BLaER1 treated with 17β-estradiol and CSF1 and Interleukin-3, amounts not matched to agents 10 nM and 100 nM (cell line): ENCODE measurements around the gene COL25A1.
A peak's percentile ranks its signal among the peaks of the same experiment; 100 is the strongest.

Experiments used
- H3K27ac ChIP-seq, 11 experiments: shearing (Covaris generic); formaldehyde crosslinking; 2 replicates each; pipeline ENCODE4 v1.8.1; 2022
- H3K27me3 ChIP-seq, 11 experiments: shearing (Covaris generic); formaldehyde crosslinking; 2 replicates each; pipeline ENCODE4 v1.8.1; 2022
- H3K36me3 ChIP-seq, 11 experiments: shearing (Covaris generic); formaldehyde crosslinking; 2 replicates each; pipeline ENCODE4 v1.8.1; 2022
- H3K4me1 ChIP-seq, 10 experiments: shearing (Covaris generic); formaldehyde crosslinking; 2 replicates each; pipeline ENCODE4 v1.8.1; 2022
- H3K4me2 ChIP-seq, 11 experiments: shearing (Covaris generic); formaldehyde crosslinking; 2 replicates each; pipeline ENCODE4 v1.8.1; 2022
- H3K4me3 ChIP-seq, 10 experiments: shearing (Covaris generic); formaldehyde crosslinking; 2 replicates each; pipeline ENCODE4 v1.8.1; 2022
- H3K9ac ChIP-seq, 11 experiments: shearing (Covaris generic); formaldehyde crosslinking; 2 replicates each; pipeline ENCODE4 v1.8.1; 2022
- H3K9me3 ChIP-seq, 11 experiments: shearing (Covaris generic); formaldehyde crosslinking; replicated peaks in 1 of 11; 2 replicates each; pipeline ENCODE4 v1.8.1; 2022
- H4K20me1 ChIP-seq, 11 experiments: shearing (Covaris generic); formaldehyde crosslinking; 2 replicates each; pipeline ENCODE4 v1.8.1; 2022
- Cebpa-rat ChIP-seq, 11 experiments: shearing (Covaris generic); IDR thresholded peaks; 2 replicates each; pipeline ENCODE4 v1.8.1; 2022

COL25A1 gene

GRCh38 chr4:109319684-109320083 lies 17.2 kb upstream of the COL25A1 start:
- no peak for TF ChIP-seq Cebpa-rat (IDR thresholded peaks at IDR 0.05)
- Histone ChIP-seq H3K9ac (no peak overlapping the region), H4K20me1 (no peaks in the 10 kb centered on the region), H3K4me3 (no peak overlapping the region), H3K4me2 (peak overlapping the region in 2 of 11 experiments; percentile 44 to 52; a peak in 3 of 22 replicates), H3K4me1 (peaks cover 8 to 40% (median 14%) of the 10 kb centered on the region in 10 experiments; a peak in 18 of 20 replicates), H3K27me3 (no peaks in the 10 kb centered on the region), H3K9me3 (peaks cover 39 to 81% (median 72%) of the 10 kb centered on the region in 11 experiments), H3K36me3 (peaks cover 0 to 7% (median 0%) of the 10 kb centered on the region in 11 experiments; a peak in 2 of 22 replicates), H3K27ac (no peak overlapping the region; a peak in 1 of 22 replicates)

- no peaks in the 10 kb centered on the region for H4K20me1 ChIP-seq
- peak overlapping the region in 2 of 11 experiments; percentile 44 to 52; a peak in 4 of 22 replicates for H3K4me2 ChIP-seq
- no peaks in the 10 kb centered on the region for H3K27me3 ChIP-seq
- peaks cover 0 to 7% (median 0%) of the 10 kb centered on the region in 11 experiments; a peak in 2 of 22 replicates for H3K36me3 ChIP-seq
- peaks cover 42 to 83% (median 73%) of the 10 kb centered on the region in 11 experiments for H3K9me3 ChIP-seq
- H3K9ac ChIP-seq, result no peak overlapping the region
- TF ChIP-seq Cebpa-rat (IDR thresholded peaks at IDR 0.05), result no peak
- no peak overlapping the region for H3K4me3 ChIP-seq
- no peak overlapping the region; a peak in 1 of 22 replicates for H3K27ac ChIP-seq
- H3K4me1 ChIP-seq, result peaks cover 8 to 40% (median 14%) of the 10 kb centered on the region in 10 experiments; a peak in 18 of 20 replicates
Observed at GRCh38 chr4:109319156-109319555, 16.7 kb upstream of the COL25A1 start.

GRCh38 chr4:109315818-109316217 lies 13.4 kb upstream of the COL25A1 start:
- no peaks in the 10 kb centered on the region for H4K20me1 ChIP-seq
- H3K4me1 ChIP-seq, result peaks cover 8 to 32% (median 14%) of the 10 kb centered on the region in 10 experiments; a peak in 18 of 20 replicates
- no peaks in the 10 kb centered on the region for H3K36me3 ChIP-seq
- H3K9me3 ChIP-seq, result peaks cover 49 to 77% (median 70%) of the 10 kb centered on the region in 11 experiments
- no peaks in the 10 kb centered on the region for H3K27me3 ChIP-seq
- H3K4me2 ChIP-seq, result no peak overlapping the region
- no peak overlapping the region for H3K9ac ChIP-seq
- H3K4me3 ChIP-seq, result no peak overlapping the region
- H3K27ac ChIP-seq, result no peak overlapping the region
- TF ChIP-seq Cebpa-rat (IDR thresholded peaks at IDR 0.05), result no peak

GRCh38 chr4:109315341-109315740 lies 12.9 kb upstream of the COL25A1 start:
- peaks cover 49 to 73% (median 65%) of the 10 kb centered on the region in 11 experiments for H3K9me3 ChIP-seq
- H3K9ac ChIP-seq, result no peak overlapping the region
- TF ChIP-seq Cebpa-rat (IDR thresholded peaks at IDR 0.05), result no peak
- no peak overlapping the region for H3K4me3 ChIP-seq
- no peak overlapping the region for H3K4me2 ChIP-seq
- no peaks in the 10 kb centered on the region for H4K20me1 ChIP-seq
- H3K27ac ChIP-seq, result no peak overlapping the region
- peaks cover 8 to 28% (median 14%) of the 10 kb centered on the region in 10 experiments; a peak in 18 of 20 replicates for H3K4me1 ChIP-seq
- H3K36me3 ChIP-seq, result no peaks in the 10 kb centered on the region
- H3K27me3 ChIP-seq, result no peaks in the 10 kb centered on the region

- Histone ChIP-seq H3K4me3 (no peak overlapping the region), H3K36me3 (no peaks in the 10 kb centered on the region), H3K4me2 (no peak overlapping the region), H3K27me3 (no peaks in the 10 kb centered on the region), H3K4me1 (peaks cover 7 to 16% (median 11%) of the 10 kb centered on the region in 10 experiments; a peak in 16 of 20 replicates), H3K27ac (no peak overlapping the region), H4K20me1 (no peaks in the 10 kb centered on the region), H3K9me3 (peaks cover 45 to 65% (median 55%) of the 10 kb centered on the region in 11 experiments), H3K9ac (no peak overlapping the region)
- TF ChIP-seq Cebpa-rat (IDR thresholded peaks at IDR 0.05), result no peak
Observed at GRCh38 chr4:109313168-109314133, 11.0 kb upstream of the COL25A1 start.

GRCh38 chr4:109303140-109303496 lies 660 bp upstream of the COL25A1 start:
- H3K36me3 ChIP-seq, result no peaks in the 10 kb centered on the region
- H3K9me3 ChIP-seq, result peaks cover 19 to 24% (median 21%) of the 10 kb centered on the region in 11 experiments
- no peak overlapping the region for H3K4me3 ChIP-seq
- TF ChIP-seq Cebpa-rat (IDR thresholded peaks at IDR 0.05), result no peak
- no peak overlapping the region for H3K27ac ChIP-seq
- no peak overlapping the region for H3K9ac ChIP-seq
- H3K27me3 ChIP-seq, result no peaks in the 10 kb centered on the region
- no peaks in the 10 kb centered on the region for H4K20me1 ChIP-seq
- H3K4me1 ChIP-seq, result peaks cover 0 to 6% (median 0%) of the 10 kb centered on the region in 10 experiments; a peak in 2 of 20 replicates
- no peak overlapping the region for H3K4me2 ChIP-seq

GRCh38 chr4:109301651-109302360 lies 652 bp downstream of the COL25A1 start:
- Histone ChIP-seq H3K4me2 (no peak overlapping the region), H4K20me1 (no peaks in the 10 kb centered on the region), H3K9ac (no peak overlapping the region), H3K9me3 (peaks cover 19 to 24% (median 21%) of the 10 kb centered on the region in 11 experiments), H3K4me3 (no peak overlapping the region), H3K4me1 (peaks cover 0 to 6% (median 0%) of the 10 kb centered on the region in 10 experiments; a peak in 2 of 20 replicates), H3K36me3 (no peaks in the 10 kb centered on the region), H3K27ac (no peak overlapping the region), H3K27me3 (no peaks in the 10 kb centered on the region)
- no peak for TF ChIP-seq Cebpa-rat (IDR thresholded peaks at IDR 0.05)

- Histone ChIP-seq H4K20me1 (no peaks in the 10 kb centered on the region), H3K4me3 (no peak overlapping the region), H3K27me3 (no peaks in the 10 kb centered on the region), H3K27ac (no peak overlapping the region), H3K4me2 (no peak overlapping the region), H3K9me3 (peaks cover 19 to 22% (median 21%) of the 10 kb centered on the region in 11 experiments), H3K9ac (no peak overlapping the region), H3K4me1 (peaks cover 0 to 7% (median 0%) of the 10 kb centered on the region in 10 experiments; a peak in 1 of 20 replicates), H3K36me3 (no peaks in the 10 kb centered on the region)
- no peak for TF ChIP-seq Cebpa-rat (IDR thresholded peaks at IDR 0.05)
Observed at GRCh38 chr4:109298279-109299010, 4.0 kb downstream of the COL25A1 start.
